HL-60 (cell line): ENCODE data around the gene TMOD3.

Source experiments
- DNase-seq, 2 experiments: peaks; one replicate each; pipeline ENCODE4 v3.0.0-alpha.2; 2010 to 2020; ENCODE audit warnings: low read depth in 1 of 2, low spot score in 1 of 2
- H3K27ac ChIP-seq: fragments of 250-450 bp; sonication (Bioruptor Pico); replicated peaks from 2 replicates; pipeline ENCODE4 v1.5.1; 2020; ENCODE audit warnings: mild to moderate bottlenecking, moderate library complexity
- H3K27me3 ChIP-seq: fragments of 250-450 bp; sonication (Bioruptor Pico); 2 replicates; pipeline ENCODE4 v1.5.1; 2021; ENCODE audit warnings: mild to moderate bottlenecking, moderate library complexity; ENCODE audit not compliant: insufficient read depth, poor library complexity, severe bottlenecking
- H3K4me3 ChIP-seq: replicated peaks from 2 replicates; pipeline ENCODE4 v1.5.1; 2011; ENCODE audit warnings: mild to moderate bottlenecking, control low read depth, low read length; ENCODE audit not compliant: insufficient read depth
- CTCF ChIP-seq: IDR thresholded peaks from one replicate; pipeline ENCODE4 v1.5.1; 2011; ENCODE audit warnings: low read length, control low read depth, inconsistent platforms; ENCODE audit not compliant: insufficient read depth
- GABPA ChIP-seq: IDR thresholded peaks from 2 replicates; pipeline ENCODE4 v1.6.1; 2012; ENCODE audit warnings: low read depth
- POLR2AphosphoS5 ChIP-seq: IDR thresholded peaks from 2 replicates; pipeline ENCODE4 v1.6.1; 2012; ENCODE audit warnings: low read depth
- REST ChIP-seq: IDR thresholded peaks from 2 replicates; pipeline ENCODE4 v1.6.1; 2012; ENCODE audit warnings: low read depth; ENCODE audit not compliant: insufficient replicate concordance
- SPI1 ChIP-seq: IDR thresholded peaks from 2 replicates; pipeline ENCODE4 v1.6.1; 2012; ENCODE audit warnings: low read depth, mild to moderate bottlenecking, borderline replicate concordance

The TMOD3 gene

GRCh38 chr15:51828621-51829375 lies 655 bp upstream of the TMOD3 start:
- no peak for DNase-seq
- Histone ChIP-seq H3K27me3 (no peaks in the 10 kb centered on the region), H3K27ac (no peak overlapping the region), H3K4me3 (peak overlapping the region; percentile 97; the same call in 1 of the 2 replicates)
- no peak for TF ChIP-seq SPI1
- TF ChIP-seq GABPA = no peak
- no peak for TF ChIP-seq REST
- no peak for TF ChIP-seq POLR2AphosphoS5
- no peak for TF ChIP-seq CTCF

GRCh38 chr15:51830276-51830806 lies 888 bp downstream of the TMOD3 start:
- no peak for TF ChIP-seq CTCF
- TF ChIP-seq SPI1 = no peak
- TF ChIP-seq REST = no peak
- TF ChIP-seq POLR2AphosphoS5 = no peak
- TF ChIP-seq GABPA = no peak
- no peak for DNase-seq
- Histone ChIP-seq H3K4me3 (peak overlapping the region; percentile 97), H3K27me3 (no peaks in the 10 kb centered on the region), H3K27ac (peak overlapping the region; percentile 88)

- DNase-seq = no peak
- Histone ChIP-seq H3K27me3 (no peaks in the 10 kb centered on the region), H3K27ac (no peak overlapping the region), H3K4me3 (no peak overlapping the region)
- no peak for TF ChIP-seq CTCF
- TF ChIP-seq POLR2AphosphoS5 = no peak
- no peak for TF ChIP-seq GABPA
- no peak for TF ChIP-seq SPI1
- no peak for TF ChIP-seq REST
Observed at GRCh38 chr15:51833772-51834171, 4.3 kb downstream of the TMOD3 start.
